Urothelium cell line (cell line): Measurements from ENCODE around the gene DNLZ.

Experiments used
- DNase-seq: peaks from one replicate; pipeline ENCODE4 v3.0.0; 2011; ENCODE audit warnings: low spot score, mixed read lengths
- FAIRE-seq: peaks from 2 replicates; lab custom pipeline; 2011; peaks lifted over from hg19 to GRCh38; lab: Jason Lieb, UNC

The DNLZ gene

DNA sequence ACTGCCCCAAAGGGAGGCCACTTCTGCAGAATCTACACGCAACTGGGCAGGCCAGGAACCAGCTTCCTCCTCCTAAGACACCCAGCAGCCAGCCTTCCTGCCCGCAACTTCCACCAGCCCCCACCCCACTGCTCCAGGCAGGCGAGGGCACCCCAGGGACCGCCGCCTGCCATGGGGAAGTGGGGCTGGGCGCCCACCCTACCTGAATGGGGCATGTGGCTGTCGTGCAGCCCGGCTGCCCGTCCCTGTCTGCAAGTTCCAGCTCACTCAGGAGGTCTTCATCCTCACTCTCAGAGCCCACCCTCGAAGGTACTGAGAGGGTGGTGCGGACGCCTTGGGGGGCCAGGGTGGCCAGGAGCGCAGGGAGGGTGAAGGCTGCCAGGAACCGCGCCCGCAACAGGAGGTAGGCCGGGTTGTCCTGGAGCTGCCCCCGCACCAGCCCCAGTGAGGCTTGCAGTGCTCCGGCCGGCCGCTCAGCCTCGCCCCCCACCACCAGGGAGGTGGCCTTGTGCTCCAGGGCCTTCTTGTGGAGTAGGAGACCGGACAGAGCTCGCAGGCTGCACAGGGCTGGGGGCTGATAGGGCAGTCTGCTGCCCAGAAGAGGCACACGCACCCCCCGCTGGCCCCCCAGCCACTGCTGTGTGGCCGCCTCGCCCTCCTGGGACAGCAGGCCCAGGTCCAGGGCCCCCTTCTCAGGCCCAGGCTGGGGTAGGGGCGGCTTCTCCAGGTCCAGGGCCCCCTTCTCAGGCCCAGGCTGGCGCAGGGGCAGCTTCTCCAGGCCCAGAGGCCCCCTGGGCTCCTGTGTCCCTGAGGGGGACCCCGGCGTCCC is 14.0 kb upstream of the DNLZ start:
- DNase-seq (no peak), FAIRE-seq (no peak)

DNA sequence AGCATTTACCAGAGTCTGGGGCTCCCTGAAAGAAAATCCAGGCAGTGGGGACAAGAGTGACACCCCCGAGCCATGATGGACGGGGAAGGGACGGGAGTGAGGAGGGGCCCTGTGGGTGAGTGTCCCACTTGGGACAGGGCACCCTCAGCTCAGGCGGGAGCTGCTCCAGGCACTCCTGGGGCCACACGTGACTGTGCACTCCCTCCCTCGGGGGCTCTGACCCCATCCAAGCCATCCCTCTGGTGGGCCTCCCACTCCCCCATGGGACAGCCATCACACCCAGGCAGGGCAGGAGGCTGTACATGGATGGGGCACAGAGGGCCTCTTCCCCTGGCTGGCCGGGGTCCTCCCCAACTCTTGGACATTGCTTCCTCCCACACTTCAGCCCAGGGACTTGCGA is 12.9 kb upstream of the DNLZ start:
- FAIRE-seq (no peak), DNase-seq (no peak)

DNA sequence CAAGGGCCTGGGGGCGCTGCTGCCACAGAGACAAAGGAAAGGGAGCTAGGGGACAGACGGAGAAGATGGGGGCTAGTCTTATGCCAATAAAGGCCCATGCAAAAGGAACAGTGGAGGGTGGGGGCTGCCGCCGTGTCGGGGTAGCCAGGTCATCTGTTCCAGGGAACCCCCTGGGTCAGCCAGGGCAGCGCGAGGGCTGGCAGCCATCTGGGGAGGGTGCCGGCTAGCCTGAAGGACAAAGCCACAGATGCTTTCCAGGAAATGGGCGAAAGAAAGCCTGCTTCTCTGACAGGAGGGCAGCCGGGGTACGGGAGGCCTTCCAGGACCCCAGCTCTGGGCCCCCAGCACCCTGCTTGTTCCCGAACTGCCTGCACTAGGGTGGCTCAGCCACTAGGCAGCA is 11.6 kb upstream of the DNLZ start:
- FAIRE-seq: no peak
- DNase-seq: no peak

DNA sequence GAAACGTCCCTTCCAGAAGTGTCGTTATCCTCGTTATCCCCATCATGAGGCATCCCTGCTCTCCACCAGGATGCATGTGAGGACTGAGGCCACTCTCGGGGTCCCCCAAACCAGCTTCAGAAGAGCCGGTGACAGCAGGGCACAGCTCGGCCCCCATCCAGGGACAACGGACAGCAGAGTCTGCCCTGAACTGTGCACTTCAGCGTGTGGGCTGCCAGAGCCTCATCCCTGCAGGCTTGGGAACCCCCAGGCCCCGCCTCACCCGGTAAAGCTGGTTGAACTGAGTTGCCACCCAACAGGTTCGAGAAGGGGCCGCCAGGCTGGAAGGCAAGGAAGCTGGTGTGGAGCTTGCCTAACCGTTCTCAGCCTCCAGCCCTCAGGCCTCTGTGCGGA is 10.6 kb upstream of the DNLZ start:
- FAIRE-seq: no peak
- no peak for DNase-seq

DNA sequence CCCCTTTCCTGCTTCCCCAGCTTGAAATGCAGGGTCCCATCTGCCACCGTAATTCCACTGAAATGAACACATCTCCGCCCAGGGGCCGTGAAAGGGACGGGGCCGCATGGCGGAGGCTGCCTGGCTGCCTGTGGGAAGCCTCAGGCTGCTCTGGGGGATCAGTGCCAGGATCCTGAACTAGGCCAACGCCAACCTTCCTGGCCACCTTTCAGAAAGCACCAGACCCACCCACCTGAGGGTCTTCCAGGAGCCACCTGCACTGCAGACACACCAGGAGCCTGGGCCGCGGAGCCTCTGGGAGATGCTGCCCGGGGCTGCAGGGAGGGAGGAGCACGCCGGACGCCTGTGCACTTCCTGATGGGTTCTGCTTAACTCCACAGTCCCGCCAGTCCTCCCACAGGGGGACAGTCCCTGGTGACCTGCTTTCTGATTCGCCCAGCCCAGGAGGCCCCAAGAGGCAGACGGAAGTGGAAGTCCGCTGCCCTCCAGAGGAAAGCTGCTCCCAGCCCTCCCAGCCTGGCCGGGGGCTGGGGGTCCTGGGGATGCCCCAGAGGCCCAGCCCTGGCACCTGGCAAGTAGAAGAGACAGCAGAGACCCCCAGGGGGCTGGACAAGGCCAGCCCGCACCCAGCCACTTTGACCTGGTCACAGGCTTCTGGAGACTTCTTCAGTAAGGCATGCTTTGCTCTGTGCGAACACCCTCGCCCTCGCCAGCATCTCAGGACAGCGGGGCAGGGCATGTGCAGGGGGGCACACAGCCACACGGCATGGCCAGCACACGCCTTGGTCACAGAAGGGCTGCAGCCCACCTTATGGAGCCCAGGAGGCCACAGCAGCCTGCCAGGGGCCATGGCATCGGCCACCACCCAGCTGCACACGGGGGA is 10.0 kb upstream of the DNLZ start, which contains the start of gene CARD9:
Gene CARD9 (minus strand): TSS at position 370 of the 883 bp plus-strand sequence. CDS start 1,591 bp downstream, outside the sequence.
- FAIRE-seq (no peak), DNase-seq (no peak)

DNA sequence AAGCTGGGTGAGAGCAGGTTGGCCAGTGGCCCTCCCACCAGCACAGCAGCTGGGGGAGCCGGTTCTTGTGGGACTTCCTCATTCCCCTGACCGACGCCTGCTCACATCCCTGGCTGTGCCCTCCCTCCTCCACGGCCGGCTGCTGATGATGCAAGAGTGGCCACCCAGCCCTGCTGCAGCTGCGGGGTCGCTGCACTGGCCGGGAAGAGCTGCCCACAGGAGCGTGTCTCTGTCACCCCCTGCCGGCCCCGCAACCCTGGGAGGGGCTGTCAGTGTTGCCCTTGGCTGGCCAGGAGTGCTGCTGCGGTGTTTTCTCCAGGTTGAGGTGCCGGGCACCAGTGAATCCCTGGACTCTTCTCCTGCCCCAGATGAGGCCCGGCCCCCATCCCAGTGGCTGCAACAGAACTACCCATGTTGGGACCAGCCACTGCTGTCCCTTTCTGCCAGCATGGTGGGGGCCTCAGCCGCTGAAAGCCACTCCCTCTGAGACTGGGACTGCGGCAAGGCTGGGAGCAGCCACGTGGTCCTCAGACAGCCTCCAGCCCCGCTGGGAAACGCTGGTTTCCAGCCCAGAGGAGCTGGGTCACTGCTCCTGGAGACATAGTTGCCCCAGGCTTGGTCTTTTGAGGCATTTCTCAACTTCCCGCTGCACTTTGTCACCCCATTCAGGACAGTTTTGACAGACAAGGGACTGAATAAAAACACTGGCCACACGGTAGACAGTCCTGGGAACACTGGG is 9.2 kb upstream of the DNLZ start:
- DNase-seq: no peak
- FAIRE-seq: no peak

DNA sequence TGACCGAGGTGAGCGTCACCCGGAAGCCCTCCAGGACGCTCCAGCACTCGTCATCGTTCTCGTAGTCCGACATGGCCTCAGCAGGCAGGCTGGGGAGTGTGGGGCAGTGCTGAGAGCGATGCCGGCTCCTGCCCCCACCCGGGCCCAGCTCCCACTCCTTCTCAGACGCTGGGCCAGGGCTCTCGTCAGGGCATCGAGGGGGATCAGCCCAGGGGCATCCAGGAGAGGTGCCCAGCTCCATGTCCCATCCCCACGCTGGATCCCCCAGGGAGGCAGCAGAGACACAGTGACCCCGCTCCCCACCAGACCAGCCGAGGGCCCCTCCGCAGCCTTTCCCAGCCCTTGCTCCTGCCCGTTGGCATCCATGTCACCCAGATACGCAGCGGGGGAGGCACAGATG is 8.5 kb upstream of the DNLZ start:
- DNase-seq (no peak), FAIRE-seq (no peak)

DNA sequence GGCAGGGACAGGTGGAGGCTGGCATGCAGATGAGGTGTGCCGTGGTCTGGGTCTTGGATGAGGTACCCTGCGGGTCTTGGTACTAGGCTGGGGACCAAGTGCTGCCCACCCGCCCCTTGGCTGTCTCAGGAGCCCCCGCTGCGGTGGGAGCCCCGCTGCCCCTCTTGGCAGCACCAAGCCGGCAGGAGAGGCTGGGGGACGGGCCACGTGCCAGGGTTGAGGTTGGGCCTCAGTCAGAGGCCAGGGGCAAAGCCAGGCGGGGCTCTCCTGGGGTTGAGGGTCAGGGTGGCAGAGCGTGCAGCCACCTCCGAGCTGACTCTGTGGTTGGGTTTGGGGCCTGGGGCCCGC is 8.0 kb upstream of the DNLZ start:
- no peak for FAIRE-seq
- no peak for DNase-seq

DNA sequence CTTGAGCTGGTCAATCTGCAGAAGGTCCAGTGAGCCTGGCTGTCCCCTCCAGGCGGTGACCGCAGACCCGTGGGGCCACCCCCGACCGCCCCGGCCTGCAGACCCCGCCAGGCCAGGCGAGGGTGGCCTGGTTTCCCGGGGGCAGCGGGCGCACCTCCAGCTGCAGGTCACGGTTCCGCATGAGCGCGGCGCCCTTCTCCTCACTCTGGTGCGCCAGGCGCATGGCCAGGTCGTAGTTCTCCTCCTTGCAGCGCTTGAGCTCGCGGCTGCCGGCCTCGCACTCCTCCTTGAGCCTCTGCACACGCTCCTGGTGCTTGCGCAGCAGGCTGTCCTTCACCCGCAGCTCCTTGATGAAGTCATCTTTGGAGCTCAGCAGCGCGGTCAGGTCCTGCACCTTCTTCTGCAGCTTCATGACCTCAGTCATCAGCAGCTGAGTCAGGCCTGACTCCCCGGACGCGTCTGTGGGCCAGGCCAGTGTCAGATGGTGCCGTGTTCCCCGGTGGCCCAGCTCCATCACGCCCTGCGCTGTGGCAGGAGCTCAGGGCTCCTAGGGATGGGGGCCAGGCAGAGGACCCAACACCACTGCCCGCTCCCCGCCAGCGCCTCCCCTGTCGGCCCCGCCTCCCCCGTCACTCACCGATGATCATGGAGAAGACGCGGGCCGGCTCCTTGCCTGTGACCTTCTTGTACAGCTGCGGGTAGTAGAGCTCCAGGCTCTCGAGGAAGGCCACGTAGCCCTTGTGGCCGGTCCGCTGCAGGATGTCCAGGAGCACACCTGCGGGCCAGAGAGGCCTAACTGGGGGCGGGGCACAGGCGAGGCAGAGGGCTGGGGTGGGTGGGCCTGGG is 7.4 kb upstream of the DNLZ start:
- FAIRE-seq: no peak
- DNase-seq: no peak

DNA sequence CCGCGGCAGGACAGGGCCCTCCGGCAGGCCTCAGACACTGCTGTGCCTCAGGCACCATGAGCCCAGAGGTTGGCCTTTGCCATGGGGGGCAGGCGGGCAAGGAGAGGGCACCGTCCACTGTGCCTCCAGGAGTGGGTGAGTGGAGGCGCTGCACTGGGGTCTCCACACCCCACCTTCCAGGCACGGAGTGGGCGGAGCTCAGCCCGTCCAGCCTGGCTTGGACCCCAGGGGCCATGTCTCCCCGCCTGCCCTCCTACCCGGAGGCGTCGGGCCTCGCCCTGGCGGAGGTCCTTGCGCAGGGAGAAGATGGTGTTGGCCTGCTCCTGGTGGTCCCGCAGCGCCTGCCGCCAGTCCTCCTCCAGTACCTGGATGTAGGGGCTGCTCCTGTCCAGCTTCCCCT is 6.5 kb upstream of the DNLZ start:
- no peak for FAIRE-seq

DNA sequence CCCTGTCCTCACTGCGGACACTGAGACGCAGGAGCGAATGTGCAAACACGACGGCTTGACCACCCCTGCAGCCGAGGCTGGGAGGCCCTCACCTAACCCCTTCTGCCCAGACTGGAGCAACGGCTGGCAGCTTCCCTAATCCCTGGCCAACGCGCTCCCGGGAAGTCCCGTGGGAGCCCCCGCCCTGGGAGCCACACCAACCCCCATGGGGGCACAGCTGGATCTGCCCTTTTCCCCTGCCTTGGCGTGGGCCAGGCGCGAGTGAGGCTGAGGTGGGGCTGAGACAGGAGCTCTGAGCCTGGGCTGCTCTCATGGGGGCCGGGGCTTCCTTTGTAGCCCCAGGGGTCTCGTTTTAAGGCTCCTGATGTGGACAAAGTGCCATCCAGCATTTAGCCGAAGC is 4.6 kb upstream of the DNLZ start:
- FAIRE-seq (no peak), DNase-seq (no peak)

More for the DNA sequence above, 6.5 kb upstream of the DNLZ start:
- no peak for DNase-seq

DNA sequence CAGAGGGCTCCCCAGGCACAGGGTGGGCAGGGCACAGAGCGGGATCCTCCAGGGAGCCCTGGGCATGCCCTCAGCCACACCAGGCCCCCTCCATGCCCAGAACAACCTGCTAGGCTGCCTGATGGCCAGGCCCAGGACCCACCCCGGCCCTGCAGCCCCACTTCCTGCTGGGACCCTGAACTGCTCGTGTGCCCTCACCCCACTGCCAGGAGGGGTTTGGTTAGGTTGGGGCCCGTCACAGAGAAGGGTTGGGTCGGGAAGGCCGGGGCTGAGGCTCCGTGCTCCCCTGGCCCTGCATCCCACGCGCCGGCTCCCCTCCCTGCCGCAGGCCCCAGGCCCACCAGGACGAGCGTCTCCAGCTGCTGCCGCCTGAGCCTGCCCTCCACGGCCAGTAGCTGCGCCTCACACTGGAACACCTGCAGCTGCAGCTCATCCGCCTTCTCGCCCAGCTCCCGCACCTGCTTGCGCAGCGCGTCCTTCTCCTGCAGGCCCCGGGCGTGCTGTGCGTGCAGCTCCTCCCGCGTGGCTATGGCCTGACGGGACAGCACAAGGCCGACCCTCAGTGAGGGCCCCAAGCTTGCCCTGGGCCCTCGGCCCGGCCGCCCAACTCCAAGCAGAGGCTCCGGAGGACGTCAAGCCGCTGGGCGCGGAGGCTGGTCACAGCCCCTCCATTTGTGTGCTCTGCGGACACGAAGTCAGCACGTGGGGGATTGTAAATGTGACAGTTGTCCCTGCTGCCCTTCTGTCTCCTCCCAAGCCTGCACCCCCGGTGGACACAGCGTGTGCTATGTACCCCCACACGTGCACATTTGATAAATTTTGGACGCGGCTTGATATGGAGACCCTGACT is 4.0 kb upstream of the DNLZ start:
- FAIRE-seq (no peak), DNase-seq (no peak)

DNA sequence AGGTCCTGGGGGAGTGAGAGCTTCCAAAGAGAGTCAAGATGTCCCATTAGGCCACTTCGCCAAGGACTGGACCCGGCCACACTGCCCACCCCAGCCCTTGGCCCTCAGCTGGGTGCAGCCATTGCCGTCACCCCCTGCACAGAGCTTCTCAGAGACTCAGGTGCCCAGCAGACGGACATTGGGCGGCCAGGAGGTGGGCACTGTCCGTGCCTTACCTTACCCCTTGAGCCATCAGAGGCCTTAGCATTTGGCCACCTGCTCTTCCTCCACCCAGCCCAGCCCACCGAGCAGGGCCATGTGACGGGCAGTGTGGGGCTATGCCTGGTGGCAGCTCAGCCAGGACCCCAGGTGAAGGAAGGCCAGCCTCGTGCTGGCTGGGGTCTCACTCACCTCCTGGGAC is 3.3 kb upstream of the DNLZ start:
- no peak for DNase-seq
- no peak for FAIRE-seq

DNA sequence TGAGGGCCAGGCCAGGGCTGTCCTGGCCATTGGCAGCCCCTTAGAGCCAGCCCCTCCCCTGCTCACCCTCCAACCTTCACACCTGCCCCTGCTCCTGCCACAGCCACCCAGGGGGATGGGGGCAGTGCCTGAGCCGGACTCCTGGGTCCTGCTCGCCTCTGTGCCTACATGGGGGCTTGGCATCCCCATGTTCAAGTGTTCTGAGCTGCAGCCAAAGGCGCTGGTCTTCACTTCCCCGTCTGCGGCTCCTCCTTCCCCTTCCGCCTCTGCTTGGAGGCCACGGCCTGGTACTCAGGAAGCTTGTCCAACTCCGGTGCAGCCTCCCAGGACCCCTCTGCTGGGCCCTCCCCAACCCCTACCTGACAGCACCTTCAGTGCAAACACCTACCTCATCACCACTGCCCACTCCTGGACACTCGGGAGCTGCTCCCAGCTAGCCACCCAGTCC is 2.3 kb upstream of the DNLZ start:
- no peak for FAIRE-seq
- no peak for DNase-seq

DNA sequence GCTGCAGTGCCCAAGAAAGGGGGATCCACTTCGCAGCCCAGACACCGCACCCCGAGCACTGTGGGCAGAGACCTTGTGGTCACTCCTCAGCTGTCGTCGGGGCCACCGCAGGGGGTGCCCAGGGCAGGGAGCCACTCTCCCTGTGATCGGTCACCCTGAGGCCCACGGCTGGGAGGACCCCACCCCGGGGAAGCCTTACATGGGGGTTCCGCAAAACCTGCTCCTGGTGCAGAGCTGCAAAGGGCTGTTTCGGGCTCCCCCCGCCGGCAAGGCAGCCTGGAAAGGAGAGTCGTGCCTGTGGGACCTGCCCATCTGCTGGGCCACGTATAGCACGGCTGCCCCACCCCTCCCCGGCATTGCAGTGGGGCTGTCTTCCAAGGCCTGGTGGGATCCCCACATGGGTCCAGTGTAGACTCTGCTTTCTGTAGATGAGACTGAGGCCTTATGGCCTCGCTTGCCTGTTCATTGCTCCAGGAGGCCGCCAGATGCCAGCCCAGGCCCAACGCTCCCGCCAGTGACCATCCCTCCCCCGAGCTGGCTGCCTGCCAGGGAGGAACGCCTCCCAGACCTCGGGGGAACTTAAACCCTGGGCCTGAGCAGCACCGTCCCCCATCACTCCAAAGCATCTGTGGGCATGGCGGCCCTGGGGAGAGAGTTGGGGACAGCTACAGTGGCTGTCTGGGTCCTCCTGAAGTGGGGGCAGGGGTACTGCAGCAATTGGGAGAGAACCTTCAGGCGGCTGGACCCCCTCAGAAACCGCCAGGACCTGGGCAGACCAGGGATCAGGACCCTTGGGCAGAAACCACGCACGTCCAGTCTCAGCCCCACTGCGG is 1.6 kb upstream of the DNLZ start:
- no peak for DNase-seq
- FAIRE-seq: no peak

DNA sequence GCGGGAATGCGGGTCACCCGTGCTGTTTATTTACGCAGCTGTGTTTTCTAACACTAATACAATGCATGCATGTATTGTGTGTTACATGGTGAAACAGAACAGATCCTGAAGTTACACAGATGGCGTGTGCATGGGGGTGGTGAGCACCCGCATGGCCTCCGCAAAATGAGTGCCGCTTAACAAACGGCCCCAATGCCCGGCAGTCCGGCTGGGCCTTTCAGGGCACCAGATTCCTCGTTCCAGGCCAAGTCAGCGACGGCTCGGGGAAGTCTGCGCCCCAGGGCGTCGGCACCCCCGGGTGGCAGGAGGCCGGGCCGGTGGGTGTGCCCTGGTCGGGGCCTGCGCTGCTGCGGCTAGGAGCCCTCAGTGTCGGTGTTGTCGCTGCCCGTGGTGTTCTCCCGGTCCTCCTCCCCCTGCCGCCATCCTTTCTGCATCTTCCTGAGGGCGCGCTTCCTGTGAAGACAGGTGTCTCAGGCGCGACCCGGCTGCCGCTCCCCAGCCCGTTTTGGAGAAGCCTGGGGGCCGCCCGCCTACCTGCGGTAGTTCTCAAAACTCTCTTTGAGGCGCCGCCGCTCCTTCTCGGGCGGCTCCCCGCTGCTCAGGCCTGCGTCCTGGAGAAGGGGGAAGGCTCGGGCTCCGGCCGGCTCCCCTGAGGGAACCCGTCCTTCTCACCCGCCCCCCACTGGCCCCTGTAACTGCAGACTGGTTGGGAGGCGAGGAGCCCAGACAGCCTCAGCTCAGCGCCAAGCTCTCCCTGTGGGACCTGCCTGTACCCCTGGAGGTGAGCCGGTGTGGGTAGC is 605 bp upstream of the DNLZ start:
- DNase-seq: no peak
- FAIRE-seq: no peak

DNA sequence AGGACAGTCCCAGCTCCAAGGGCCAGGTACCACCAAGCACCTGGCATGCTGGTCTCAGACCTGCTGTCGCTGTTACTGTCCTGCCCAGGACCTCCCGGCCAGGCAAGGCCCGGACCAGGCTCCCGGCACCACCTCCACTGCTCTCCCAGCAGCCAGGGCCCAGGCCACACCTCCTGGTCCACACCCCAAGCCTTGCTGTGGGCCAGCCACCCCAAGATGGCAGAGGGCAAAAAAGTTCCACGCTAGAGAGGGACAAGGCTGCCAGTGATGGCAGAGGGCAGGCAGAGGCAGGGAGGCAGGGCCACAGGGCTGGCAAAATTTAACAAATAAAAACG is 1.1 kb downstream of the DNLZ start:
- FAIRE-seq (no peak), DNase-seq (no peak)
